Measurements from ENCODE around the gene ARMC10. TPM values are rescaled to one million over a fixed set of nuclear protein-coding genes. Genes with fewer than 3 reads are reported as not detected.

The ARMC10 gene
- polyA plus RNA-seq, 1 donor from 2014 or later = 28.8 TPM

GRCh38 chr7:103132995-103133688, 58.2 kb downstream of the ARMC10 start:
- Histone ChIP-seq H3K36me3 (ENCODE audit: insufficient read depth, low read length) (peaks cover 2% of the 10 kb centered on the region), H4K20me1 (ENCODE audit: insufficient read depth) (no peaks in the 10 kb centered on the region), H3K9me3 (ENCODE audit: low read length) (no peaks in the 10 kb centered on the region), H3F3A (ENCODE audit: insufficient read depth, low read length, poor library complexity, severe bottlenecking) (no peaks in the 10 kb centered on the region), H3K4me3 (ENCODE audit: low read length) (no peak overlapping the region), H3K9ac (ENCODE audit: low read length) (no peak overlapping the region), H3K4me2 (ENCODE audit: low read length) (no peak overlapping the region), H2AFZ (ENCODE audit: low read depth, low read length) (no peak overlapping the region), H3K79me2 (replicated peaks; ENCODE audit: insufficient read depth, low read length) (no peaks in the 10 kb centered on the region), H3K27me3 (ENCODE audit: insufficient read depth, low read depth, low read length) (no peaks in the 10 kb centered on the region), H3K9me2 (ENCODE audit: insufficient read depth, low read length) (no peaks in the 10 kb centered on the region), H3K27ac (ENCODE audit: low read length) (no peak overlapping the region)
- TF ChIP-seq POLR2AphosphoS5 (IDR thresholded peaks at IDR 0.05) (no peak), RAD21 (conservative IDR thresholded peaks at IDR 0.05) (no peak), CTCF (IDR thresholded peaks at IDR 0.05; ENCODE audit: poor library complexity, severe bottlenecking) (no peak), MXI1 (conservative IDR thresholded peaks at IDR 0.05; ENCODE audit: poor library complexity, severe bottlenecking) (no peak), EZH2 (IDR thresholded peaks at IDR 0.05; ENCODE audit: borderline replicate concordance, insufficient read depth, low read length, poor library complexity, severe bottlenecking) (no peak), EP300 (conservative IDR thresholded peaks at IDR 0.05; ENCODE audit: poor library complexity, severe bottlenecking) (no peak), TAF1 (IDR thresholded peaks at IDR 0.05; ENCODE audit: low read depth) (no peak), SMC3 (conservative IDR thresholded peaks at IDR 0.05; ENCODE audit: poor library complexity) (no peak)
- TF ChIP-seq, protein P1, sequence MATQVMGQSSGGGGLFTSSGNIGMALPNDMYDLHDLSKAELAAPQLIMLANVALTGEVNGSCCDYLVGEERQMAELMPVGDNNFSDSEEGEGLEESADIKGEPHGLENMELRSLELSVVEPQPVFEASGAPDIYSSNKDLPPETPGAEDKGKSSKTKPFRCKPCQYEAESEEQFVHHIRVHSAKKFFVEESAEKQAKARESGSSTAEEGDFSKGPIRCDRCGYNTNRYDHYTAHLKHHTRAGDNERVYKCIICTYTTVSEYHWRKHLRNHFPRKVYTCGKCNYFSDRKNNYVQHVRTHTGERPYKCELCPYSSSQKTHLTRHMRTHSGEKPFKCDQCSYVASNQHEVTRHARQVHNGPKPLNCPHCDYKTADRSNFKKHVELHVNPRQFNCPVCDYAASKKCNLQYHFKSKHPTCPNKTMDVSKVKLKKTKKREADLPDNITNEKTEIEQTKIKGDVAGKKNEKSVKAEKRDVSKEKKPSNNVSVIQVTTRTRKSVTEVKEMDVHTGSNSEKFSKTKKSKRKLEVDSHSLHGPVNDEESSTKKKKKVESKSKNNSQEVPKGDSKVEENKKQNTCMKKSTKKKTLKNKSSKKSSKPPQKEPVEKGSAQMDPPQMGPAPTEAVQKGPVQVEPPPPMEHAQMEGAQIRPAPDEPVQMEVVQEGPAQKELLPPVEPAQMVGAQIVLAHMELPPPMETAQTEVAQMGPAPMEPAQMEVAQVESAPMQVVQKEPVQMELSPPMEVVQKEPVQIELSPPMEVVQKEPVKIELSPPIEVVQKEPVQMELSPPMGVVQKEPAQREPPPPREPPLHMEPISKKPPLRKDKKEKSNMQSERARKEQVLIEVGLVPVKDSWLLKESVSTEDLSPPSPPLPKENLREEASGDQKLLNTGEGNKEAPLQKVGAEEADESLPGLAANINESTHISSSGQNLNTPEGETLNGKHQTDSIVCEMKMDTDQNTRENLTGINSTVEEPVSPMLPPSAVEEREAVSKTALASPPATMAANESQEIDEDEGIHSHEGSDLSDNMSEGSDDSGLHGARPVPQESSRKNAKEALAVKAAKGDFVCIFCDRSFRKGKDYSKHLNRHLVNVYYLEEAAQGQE (IDR thresholded peaks at IDR 0.05; ENCODE audit: borderline replicate concordance) = no peak

GRCh38 chr7:103134836-103135554, 60.1 kb downstream of the ARMC10 start:
- H3K4me3 ChIP-seq (ENCODE audit: low read length) = no peak overlapping the region
- H3K27ac ChIP-seq (ENCODE audit: low read length) = no peak overlapping the region

More at GRCh38 chr7:103134836-103135554, 60.1 kb downstream of the ARMC10 start:
- no peaks in the 10 kb centered on the region for H4K20me1 ChIP-seq (ENCODE audit: insufficient read depth)
- H3K9me3 ChIP-seq (ENCODE audit: low read length) = no peaks in the 10 kb centered on the region
- TF ChIP-seq EZH2 (IDR thresholded peaks at IDR 0.05; ENCODE audit: borderline replicate concordance, insufficient read depth, low read length, poor library complexity, severe bottlenecking) (no peak), TAF1 (IDR thresholded peaks at IDR 0.05; ENCODE audit: low read depth) (no peak), MXI1 (conservative IDR thresholded peaks at IDR 0.05; ENCODE audit: poor library complexity, severe bottlenecking) (no peak), SMC3 (conservative IDR thresholded peaks at IDR 0.05; ENCODE audit: poor library complexity) (no peak), EP300 (conservative IDR thresholded peaks at IDR 0.05; ENCODE audit: poor library complexity, severe bottlenecking) (no peak), RAD21 (conservative IDR thresholded peaks at IDR 0.05) (no peak)
- TF ChIP-seq, protein P1 (IDR thresholded peaks at IDR 0.05; ENCODE audit: borderline replicate concordance) = no peak
- H3K9ac ChIP-seq (ENCODE audit: low read length) = no peak overlapping the region
- no peaks in the 10 kb centered on the region for H3F3A ChIP-seq (ENCODE audit: insufficient read depth, low read length, poor library complexity, severe bottlenecking)
- no peak overlapping the region for H2AFZ ChIP-seq (ENCODE audit: low read depth, low read length)
- H3K79me2 ChIP-seq (replicated peaks; ENCODE audit: insufficient read depth, low read length) = no peaks in the 10 kb centered on the region
- H3K36me3 ChIP-seq (ENCODE audit: insufficient read depth, low read length) = no peaks in the 10 kb centered on the region
- H3K27me3 ChIP-seq (ENCODE audit: insufficient read depth, low read depth, low read length) = no peaks in the 10 kb centered on the region
- H3K4me2 ChIP-seq (ENCODE audit: low read length) = no peak overlapping the region
- H3K9me2 ChIP-seq (ENCODE audit: insufficient read depth, low read length) = no peaks in the 10 kb centered on the region
